ENCODE results near the gene SKIDA1.

DNA sequence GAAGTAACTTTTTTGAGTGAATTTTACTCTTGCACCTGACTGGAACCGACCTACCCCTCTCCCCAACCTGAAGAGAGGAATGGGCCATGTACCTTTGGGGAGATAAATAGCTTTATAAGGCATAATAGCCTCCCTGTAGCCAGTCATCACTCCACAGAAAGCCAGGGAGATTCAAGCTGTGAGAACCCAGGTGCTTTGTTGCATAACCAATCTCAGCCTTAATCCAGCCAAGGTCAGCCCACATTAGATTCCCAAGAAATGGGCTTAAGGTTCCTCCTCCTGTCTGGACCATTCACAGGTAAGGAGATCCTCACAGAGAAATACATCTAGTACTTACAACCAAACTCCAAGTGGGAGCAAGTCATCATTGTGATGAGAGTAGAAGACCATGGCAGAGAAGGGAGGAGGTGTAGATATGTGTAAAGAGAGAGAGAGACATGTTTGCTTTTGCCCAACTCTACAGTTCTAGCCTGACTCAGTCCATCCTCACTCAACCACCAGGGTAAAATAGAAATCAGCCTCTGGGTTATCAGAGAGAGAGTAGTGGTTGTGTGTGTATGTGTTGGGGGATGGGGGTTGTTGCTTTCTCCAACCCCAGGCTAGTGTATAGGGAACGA is 23.6 kb downstream of the SKIDA1 start:
- TF ChIP-seq EZH2 (IDR thresholded peaks at IDR 0.05; ENCODE audit: borderline replicate concordance, low read length), result no peak
- TF ChIP-seq CTCF (conservative IDR thresholded peaks at IDR 0.05 in 1 of 2, IDR thresholded peaks at IDR 0.05 in 1 of 2; ENCODE audit: extremely low read depth in 1 of 2, insufficient read depth in 1 of 2, low read depth in 1 of 2, low read length in 2 of 2), result no peak
